ENCODE results near the gene PGAP1. TPM values are rescaled to one million over a fixed set of nuclear protein-coding genes. Genes with fewer than 3 reads are reported as not detected.

The PGAP1 gene
- total and polyA plus RNA-seq, 2 of the 8 experiments (the other 6 are each of a cell fraction or from before 2014, with no cell fraction given), result 8.3 to 24.1 TPM

GRCh38 chr2:196925051-196925767 lies 1.3 kb downstream of the PGAP1 start (continued):
- TF ChIP-seq EZH2 (IDR thresholded peaks at IDR 0.05; ENCODE audit: low read depth, low read length, severe bottlenecking), result no peak
- no peak for TF ChIP-seq RBBP5 (IDR thresholded peaks at IDR 0.05; ENCODE audit: borderline replicate concordance, low read depth, low read length)
- TF ChIP-seq RNF2 (IDR thresholded peaks at IDR 0.05; ENCODE audit: borderline replicate concordance, low read depth, low read length, missing control alignments, poor library complexity, severe bottlenecking), result no peak
- no peak for TF ChIP-seq KDM1A (IDR thresholded peaks at IDR 0.05; ENCODE audit: borderline replicate concordance, low read length)
- TF ChIP-seq SP4 (IDR thresholded peaks at IDR 0.05; ENCODE audit: low read length), result no peak
- TF ChIP-seq ASH2L (IDR thresholded peaks at IDR 0.05; ENCODE audit: low read length), result no peak
- TF ChIP-seq RXRA (IDR thresholded peaks at IDR 0.05; ENCODE audit: insufficient read depth, low read depth, low read length), result no peak

Data from H1 (cell line).